Hepatocyte (in vitro differentiated cells): Measurements from ENCODE around the gene KCNC4. TPM values are rescaled to one million over a fixed set of nuclear protein-coding genes. Genes with fewer than 3 reads are reported as not detected.

Source experiments
- DNase-seq: peaks from one replicate; pipeline ENCODE4 v3.0.0-alpha.2; 2016; ENCODE audit warnings: low spot score
- H2AFZ ChIP-seq: fragments of 200-600 bp; sonication (generic); 2 replicates; pipeline ENCODE4 v1.6.0; 2016; ENCODE audit warnings: antibody characterized with exemption, mild to moderate bottlenecking
- H3K27ac ChIP-seq: fragments of 200-600 bp; sonication (generic); 2 replicates; pipeline ENCODE4 v1.5.1; 2016; ENCODE audit warnings: mild to moderate bottlenecking
- H3K27me3 ChIP-seq: fragments of 200-600 bp; sonication (generic); 2 replicates; pipeline ENCODE4 v1.6.1; 2016
- H3K36me3 ChIP-seq: fragments of 200-600 bp; sonication (generic); replicated peaks from 2 replicates; pipeline ENCODE4 v1.5.1; 2016; ENCODE audit warnings: low read depth; ENCODE audit not compliant: insufficient read depth
- H3K4me1 ChIP-seq: fragments of 200-600 bp; sonication (generic); 2 replicates; pipeline ENCODE4 v1.5.1; 2016; ENCODE audit warnings: mild to moderate bottlenecking, moderate library complexity; ENCODE audit not compliant: insufficient read depth
- H3K4me2 ChIP-seq: fragments of 200-600 bp; sonication (generic); 2 replicates; pipeline ENCODE4 v1.6.0; 2016
- H3K4me3 ChIP-seq: fragments of 200-600 bp; sonication (generic); 2 replicates; pipeline ENCODE4 v1.5.1; 2016; ENCODE audit warnings: mild to moderate bottlenecking
- H3K79me2 ChIP-seq: fragments of 200-600 bp; sonication (generic); 2 replicates; pipeline ENCODE4 v1.6.0; 2017; ENCODE audit warnings: mild to moderate bottlenecking
- H3K9me2 ChIP-seq: fragments of 200-600 bp; sonication (generic); replicated peaks from 2 replicates; pipeline ENCODE4 v1.6.0; 2017; ENCODE audit warnings: mild to moderate bottlenecking; ENCODE audit not compliant: insufficient read depth
- H3K9me3 ChIP-seq: fragments of 200-600 bp; sonication (generic); 2 replicates; pipeline ENCODE4 v1.5.1; 2016; ENCODE audit warnings: low read depth, mild to moderate bottlenecking
- H4K20me1 ChIP-seq: fragments of 200-600 bp; sonication (generic); 2 replicates; pipeline ENCODE4 v1.6.0; 2016; ENCODE audit warnings: mild to moderate bottlenecking; ENCODE audit not compliant: insufficient read depth, poor library complexity, severe bottlenecking
- EZH2 ChIP-seq: fragments of 200-600 bp; sonication (generic); IDR thresholded peaks from 2 replicates; pipeline ENCODE4 v1.6.1; 2016; ENCODE audit warnings: antibody characterized with exemption, mild to moderate bottlenecking, borderline replicate concordance
- EZH2phosphoT487 ChIP-seq: fragments of 200-600 bp; sonication (generic); IDR thresholded peaks from one replicate; pipeline ENCODE4 v1.6.1; 2018; ENCODE audit warnings: antibody characterized with exemption, mild to moderate bottlenecking, low read depth, moderate library complexity; ENCODE audit not compliant: unreplicated experiment, severe bottlenecking
- WGBS: methylation state at CpG from one replicate; pipeline ENCODE4 v1.1.6; 2016; ENCODE audit warnings: low lambda C conversion rate; ENCODE audit errors: missing lambda C conversion rate; 5-methylcytosine and 5-hydroxymethylcytosine counted together
- polyA plus RNA-seq: library from polyadenylated mRNA; unstranded; fragments of >200 nt; fragmentation: Nextera tagmentation; extraction: Ambion mirVana; gene quantifications from 2 replicates; pipeline ENCODE4 v1.2.1, GENCODE V29; 2016
- total RNA-seq: library from RNA; depleted of rRNA; stranded (reverse); fragments of >200 nt; gene quantifications from 2 replicates; pipeline ENCODE4 v1.2.3, GENCODE V29; 2014
- TF ChIP-seq, protein P1 (sequence below): fragments of 200-600 bp; sonication (generic); IDR thresholded peaks from 2 replicates; pipeline ENCODE4 v1.5.1; 2016; ENCODE audit warnings: antibody characterized with exemption, mild to moderate bottlenecking; ENCODE audit not compliant: poor library complexity

The KCNC4 gene
- total and polyA plus RNA-seq, 2 experiments from 2014 or later: 1.3 to 4.6 TPM

DNA sequence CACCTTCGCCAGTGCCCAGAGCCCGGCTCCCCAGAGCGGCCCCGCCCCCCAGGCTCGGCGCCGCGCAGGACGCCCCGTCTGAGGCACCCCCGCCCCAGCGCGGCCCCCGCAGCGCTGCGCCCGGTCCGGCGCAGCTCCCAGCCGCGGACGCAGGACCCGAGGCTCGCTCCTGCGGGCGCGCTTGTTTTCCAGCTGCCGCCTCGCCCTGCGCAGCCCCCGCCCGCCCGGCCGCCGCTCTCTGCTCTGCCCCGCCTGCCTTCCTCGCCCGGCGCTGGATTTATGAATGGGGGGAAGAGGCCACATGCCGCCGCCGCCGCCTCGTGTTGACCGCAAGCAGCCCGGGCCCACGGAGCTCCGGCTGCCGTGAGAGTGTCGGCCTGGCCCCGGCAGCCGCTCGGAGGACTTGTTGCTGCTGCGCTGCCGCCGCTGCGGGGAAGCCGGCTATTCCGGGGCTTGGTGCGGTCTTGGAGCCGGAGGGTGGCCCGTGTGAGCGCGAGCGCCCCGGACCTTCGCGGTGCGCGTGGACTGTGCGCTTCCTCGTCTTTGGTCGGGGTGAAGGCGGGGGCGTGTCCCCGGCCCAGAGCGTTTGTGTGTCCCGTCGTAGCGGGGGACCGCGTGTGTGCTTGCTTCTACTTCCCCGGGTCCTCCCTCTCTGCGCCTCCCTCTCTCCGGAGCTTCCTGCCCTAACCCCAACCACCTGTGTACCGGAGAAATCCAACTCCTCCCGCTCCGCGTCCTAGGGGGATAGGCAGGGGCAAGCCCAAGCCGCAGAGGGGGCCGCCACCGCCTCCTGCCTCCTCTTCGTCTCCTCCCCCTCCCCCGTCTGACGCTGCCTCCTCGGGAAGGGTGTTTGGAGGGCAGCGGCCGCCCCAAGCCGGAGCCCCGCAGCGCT, 736 bp downstream of the KCNC4 start:
- peaks cover 38% of the 10 kb centered on the region for H3K27me3 ChIP-seq
- DNase-seq: peak; percentile 56
- H3K4me1 ChIP-seq: peaks cover 14% of the 10 kb centered on the region
- no peaks in the 10 kb centered on the region for H4K20me1 ChIP-seq
- no peak overlapping the region for H3K27ac ChIP-seq
- peak overlapping the region; percentile 77 for H3K4me3 ChIP-seq
- no peaks in the 10 kb centered on the region for H3K79me2 ChIP-seq
- 1% methylated on average over 53 of the region's 101 CpGs for WGBS
- peak; percentile 80 for TF ChIP-seq EZH2
- TF ChIP-seq, protein P1, sequence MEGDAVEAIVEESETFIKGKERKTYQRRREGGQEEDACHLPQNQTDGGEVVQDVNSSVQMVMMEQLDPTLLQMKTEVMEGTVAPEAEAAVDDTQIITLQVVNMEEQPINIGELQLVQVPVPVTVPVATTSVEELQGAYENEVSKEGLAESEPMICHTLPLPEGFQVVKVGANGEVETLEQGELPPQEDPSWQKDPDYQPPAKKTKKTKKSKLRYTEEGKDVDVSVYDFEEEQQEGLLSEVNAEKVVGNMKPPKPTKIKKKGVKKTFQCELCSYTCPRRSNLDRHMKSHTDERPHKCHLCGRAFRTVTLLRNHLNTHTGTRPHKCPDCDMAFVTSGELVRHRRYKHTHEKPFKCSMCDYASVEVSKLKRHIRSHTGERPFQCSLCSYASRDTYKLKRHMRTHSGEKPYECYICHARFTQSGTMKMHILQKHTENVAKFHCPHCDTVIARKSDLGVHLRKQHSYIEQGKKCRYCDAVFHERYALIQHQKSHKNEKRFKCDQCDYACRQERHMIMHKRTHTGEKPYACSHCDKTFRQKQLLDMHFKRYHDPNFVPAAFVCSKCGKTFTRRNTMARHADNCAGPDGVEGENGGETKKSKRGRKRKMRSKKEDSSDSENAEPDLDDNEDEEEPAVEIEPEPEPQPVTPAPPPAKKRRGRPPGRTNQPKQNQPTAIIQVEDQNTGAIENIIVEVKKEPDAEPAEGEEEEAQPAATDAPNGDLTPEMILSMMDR: no peak
- no peaks in the 10 kb centered on the region for H3K9me2 ChIP-seq
- peak overlapping the region; percentile 79 for H2AFZ ChIP-seq
- H3K36me3 ChIP-seq: no peaks in the 10 kb centered on the region
- peak overlapping the region; percentile 99 for H3K4me2 ChIP-seq
- H3K9me3 ChIP-seq: no peaks in the 10 kb centered on the region

- DNase-seq: no peak
- Histone ChIP-seq H3K79me2 (no peaks in the 10 kb centered on the region), H3K4me1 (peaks cover 14% of the 10 kb centered on the region), H3K9me2 (no peaks in the 10 kb centered on the region), H3K36me3 (no peaks in the 10 kb centered on the region), H3K4me2 (peak overlapping the region; percentile 99), H3K27me3 (peaks cover 39% of the 10 kb centered on the region), H3K9me3 (no peaks in the 10 kb centered on the region), H3K27ac (no peak overlapping the region), H3K4me3 (peak overlapping the region; percentile 77), H4K20me1 (no peaks in the 10 kb centered on the region), H2AFZ (peak overlapping the region; percentile 79)
- 6% methylated on average over 67 of the region's 81 CpGs for WGBS
- peak; percentile 33 for TF ChIP-seq EZH2phosphoT487
- TF ChIP-seq, protein P1: no peak
- peak; percentile 60 for TF ChIP-seq EZH2
Measured at GRCh38 chr1:110211496-110212168, 1.5 kb downstream of the KCNC4 start.

- Histone ChIP-seq H3K27me3 (peaks cover 39% of the 10 kb centered on the region), H3K9me3 (no peaks in the 10 kb centered on the region), H3K4me3 (no peak overlapping the region), H2AFZ (no peak overlapping the region), H3K36me3 (no peaks in the 10 kb centered on the region), H3K4me2 (peak overlapping the region; percentile 99), H3K27ac (no peak overlapping the region), H3K9me2 (no peaks in the 10 kb centered on the region), H4K20me1 (no peaks in the 10 kb centered on the region), H3K79me2 (no peaks in the 10 kb centered on the region), H3K4me1 (peaks cover 14% of the 10 kb centered on the region)
- peak; percentile 44 for DNase-seq
- 48% methylated on average over 17 of the region's 20 CpGs for WGBS
- TF ChIP-seq EZH2phosphoT487 (no peak), EZH2 (no peak)
- TF ChIP-seq, protein P1: peak; percentile 8
Measured at GRCh38 chr1:110212169-110213142, 2.3 kb downstream of the KCNC4 start.
